Naive B cell (primary cell): ENCODE measurements around the gene PDE6C. TPM values are rescaled to one million over a fixed set of nuclear protein-coding genes. Genes with fewer than 3 reads are reported as not detected.
A peak's percentile ranks its signal among the peaks of the same experiment; 100 is the strongest.

Experiments
- ATAC-seq, 2 donors: fragments of 150-1000 bp; cut with Tn5 transposase; 2 replicates each; pipeline ENCODE4 v1.10.0; 2021; ENCODE audit warnings: low read depth in 2 of 2, mild to moderate bottlenecking in 2 of 2, moderate library complexity in 2 of 2
- DNase-seq: peaks from one replicate; pipeline ENCODE4 v3.0.0; 2022
- H3K27ac Mint-ChIP-seq, 6 donors: one replicate each; pipeline ENCODE4 v1.8.0; 2020 to 2022; ENCODE audit warnings: mild to moderate bottlenecking in 6 of 6, mixed read lengths in 6 of 6, moderate library complexity in 5 of 6, inconsistent platforms in 2 of 6
- H3K27me3 Mint-ChIP-seq, 3 donors: one replicate each; pipeline ENCODE4 v1.8.0; 2021 to 2022; ENCODE audit warnings: mixed read lengths in 3 of 3, mild to moderate bottlenecking in 1 of 3
- H3K36me3 Mint-ChIP-seq, 2 donors: one replicate each; pipeline ENCODE4 v1.8.0; 2020 to 2022; ENCODE audit warnings: mixed read lengths in 2 of 2, inconsistent platforms in 1 of 2, mild to moderate bottlenecking in 1 of 2
- H3K4me1 Mint-ChIP-seq, 3 donors: one replicate each; pipeline ENCODE4 v1.8.0; 2020 to 2022; ENCODE audit warnings: mixed read lengths in 3 of 3, inconsistent platforms in 1 of 3, mild to moderate bottlenecking in 1 of 3, moderate library complexity in 1 of 3
- H3K4me3 Mint-ChIP-seq, 8 donors: one replicate each; pipeline ENCODE4 v1.8.0; 2020 to 2022; ENCODE audit warnings: mild to moderate bottlenecking in 8 of 8, mixed read lengths in 8 of 8, moderate library complexity in 8 of 8, inconsistent platforms in 2 of 8
- H3K9me3 Mint-ChIP-seq, 7 donors: one replicate each; pipeline ENCODE4 v1.8.0; 2020 to 2022; ENCODE audit warnings: mixed read lengths in 7 of 7, mild to moderate bottlenecking in 5 of 7, inconsistent platforms in 2 of 7, moderate library complexity in 1 of 7
- polyA plus RNA-seq, 6 donors: library from polyadenylated mRNA; unstranded; fragments of 300-500 nt; fragmentation: Illumina TruSeq; gene quantifications; one replicate each; pipeline ENCODE4 v1.2.3, GENCODE V29; 2021; ENCODE audit warnings: low read depth in 6 of 6

The PDE6C gene
- polyA plus RNA-seq, result not detected

GRCh38 chr10:93612311-93612710 lies at the start of gene PDE6C:
Gene PDE6C (plus strand): TSS chr10:93612537. CDS start chr10:93612726, 189 bp downstream.
- DNase-seq (no peak), ATAC-seq (no peak)
- no peak within 1 kb of the TSS for H3K4me3 Mint-ChIP-seq
- peaks cover 5 to 11% (median 9%) of the 10 kb centered on the region in 3 donors for H3K4me1 Mint-ChIP-seq
- H3K27ac Mint-ChIP-seq, result peak within 1 kb of the TSS in 1 of 6 donors; percentile 34
- H3K27me3 Mint-ChIP-seq, result peaks cover 7 to 10% (median 8%) of the 10 kb centered on the region in 3 donors
- H3K9me3 Mint-ChIP-seq, result peaks cover 1 to 18% (median 5%) of the 10 kb centered on the region in 7 donors
- no peaks in the 10 kb centered on the region for H3K36me3 Mint-ChIP-seq

DNA sequence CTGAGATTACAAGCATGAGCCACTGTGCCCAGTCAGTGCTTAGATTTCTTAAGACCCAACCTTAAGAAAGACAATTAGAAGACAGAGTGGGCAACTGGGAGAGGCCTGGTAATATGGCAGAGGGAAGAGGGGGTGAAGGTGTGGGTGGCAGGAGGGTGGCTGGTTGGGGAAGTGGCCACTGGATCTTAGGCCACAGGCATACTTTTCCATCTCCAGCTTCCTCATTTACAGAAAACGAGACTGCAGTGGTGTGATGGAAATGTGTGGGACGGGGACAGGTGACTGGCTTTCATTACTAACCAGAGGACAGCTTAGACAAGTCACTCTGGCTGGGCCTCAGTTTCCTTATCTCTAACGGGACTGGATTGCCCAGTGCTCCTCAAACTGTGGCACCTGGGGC lies 46.9 kb upstream of the PDE6C start:
- peaks cover 0 to 9% (median 7%) of the 10 kb centered on the region in 3 donors for H3K4me1 Mint-ChIP-seq
- peaks cover 49 to 67% (median 65%) of the 10 kb centered on the region in 3 donors for H3K27me3 Mint-ChIP-seq
- ATAC-seq, result no peak
- H3K4me3 Mint-ChIP-seq, result no peak overlapping the region
- no peak for DNase-seq
- no peaks in the 10 kb centered on the region for H3K36me3 Mint-ChIP-seq
- no peak overlapping the region for H3K27ac Mint-ChIP-seq
- no peaks in the 10 kb centered on the region for H3K9me3 Mint-ChIP-seq

DNA sequence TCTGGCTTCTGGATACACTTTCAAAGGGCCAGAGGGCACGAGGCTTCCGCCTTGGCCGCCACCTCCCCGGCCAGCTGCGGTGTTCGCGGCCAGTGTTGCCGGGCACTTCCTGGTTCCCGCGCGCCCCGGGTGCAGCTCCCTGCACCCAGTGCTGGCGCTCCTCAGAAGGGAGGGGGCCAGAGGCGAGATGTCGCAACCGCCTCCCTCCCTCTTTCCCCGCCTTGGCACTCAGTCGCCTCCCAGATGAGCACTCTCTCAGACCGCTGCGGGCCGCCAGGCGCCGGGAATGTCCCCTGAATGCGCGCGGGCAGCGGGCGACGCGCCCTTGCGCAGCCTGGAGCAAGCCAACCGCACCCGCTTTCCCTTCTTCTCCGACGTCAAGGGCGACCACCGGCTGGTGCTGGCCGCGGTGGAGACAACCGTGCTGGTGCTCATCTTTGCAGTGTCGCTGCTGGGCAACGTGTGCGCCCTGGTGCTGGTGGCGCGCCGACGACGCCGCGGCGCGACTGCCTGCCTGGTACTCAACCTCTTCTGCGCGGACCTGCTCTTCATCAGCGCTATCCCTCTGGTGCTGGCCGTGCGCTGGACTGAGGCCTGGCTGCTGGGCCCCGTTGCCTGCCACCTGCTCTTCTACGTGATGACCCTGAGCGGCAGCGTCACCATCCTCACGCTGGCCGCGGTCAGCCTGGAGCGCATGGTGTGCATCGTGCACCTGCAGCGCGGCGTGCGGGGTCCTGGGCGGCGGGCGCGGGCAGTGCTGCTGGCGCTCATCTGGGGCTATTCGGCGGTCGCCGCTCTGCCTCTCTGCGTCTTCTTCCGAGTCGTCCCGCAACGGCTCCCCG lies 45.7 kb upstream of the PDE6C start, which contains the start of gene FFAR4:
FFAR4 (plus strand) TSS at position 231 of the 842 bp plus-strand sequence; CDS start at position 287, 56 bp downstream.
- Mint-ChIP-seq H3K27me3 (peaks cover 56 to 74% (median 62%) of the 10 kb centered on the region in 3 donors), H3K27ac (no peak within 1 kb of the TSS), H3K4me3 (peak within 1 kb of the TSS in 1 of 8 donors; percentile 56), H3K4me1 (peaks cover 0 to 9% (median 7%) of the 10 kb centered on the region in 3 donors), H3K36me3 (no peaks in the 10 kb centered on the region), H3K9me3 (no peaks in the 10 kb centered on the region)
- ATAC-seq (no peak), DNase-seq (no peak)

- H3K27ac Mint-ChIP-seq, result no peak overlapping the region
- peaks cover 57 to 79% (median 65%) of the 10 kb centered on the region in 3 donors for H3K27me3 Mint-ChIP-seq
- peaks cover 3 to 9% (median 7%) of the 10 kb centered on the region in 3 donors for H3K4me1 Mint-ChIP-seq
- no peaks in the 10 kb centered on the region for H3K9me3 Mint-ChIP-seq
- DNase-seq (no peak), ATAC-seq (no peak)
- no peaks in the 10 kb centered on the region for H3K36me3 Mint-ChIP-seq
- H3K4me3 Mint-ChIP-seq, result peak overlapping the region in 1 of 8 donors; percentile 56
These were observed 44.8 kb upstream of the PDE6C start for GRCh38 chr10:93567277-93568104.

DNA sequence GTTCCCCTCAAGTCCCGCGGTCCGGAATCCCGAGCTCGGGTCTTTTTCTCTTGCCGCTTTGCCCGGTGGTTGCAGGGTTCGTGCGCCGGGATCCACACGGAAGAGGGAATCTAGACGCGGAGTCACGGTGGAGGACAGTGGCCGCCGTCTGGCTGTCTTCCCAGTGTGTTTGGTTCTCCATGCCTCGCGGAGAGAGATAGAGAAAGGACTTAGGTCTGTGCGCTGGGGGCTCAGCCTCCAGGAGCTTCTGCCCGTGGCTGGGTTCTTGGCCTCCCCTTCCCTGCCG lies 44.3 kb upstream of the PDE6C start:
- no peak for ATAC-seq
- Mint-ChIP-seq H3K27me3 (peaks cover 57 to 84% (median 70%) of the 10 kb centered on the region in 3 donors), H3K36me3 (no peaks in the 10 kb centered on the region)

DNA sequence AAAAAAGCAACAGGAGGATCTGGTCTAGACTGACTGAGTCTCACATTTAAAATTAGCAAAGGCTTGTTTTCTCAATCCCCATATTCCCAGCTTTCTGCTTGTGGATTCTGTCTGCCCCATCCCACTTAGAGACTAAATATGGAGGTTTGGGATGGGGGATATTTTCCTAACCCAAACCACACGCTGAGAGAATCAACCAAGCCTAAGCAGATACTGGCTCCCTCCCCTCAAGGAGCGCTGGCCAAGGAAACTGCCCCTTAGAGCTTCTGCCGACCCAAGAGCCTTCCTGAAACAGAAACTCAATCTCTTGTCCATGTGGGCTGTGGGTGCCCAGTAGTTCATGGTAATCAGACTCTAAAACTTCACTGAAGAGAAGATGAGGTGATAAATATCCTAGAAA lies 42.0 kb upstream of the PDE6C start:
- H3K27ac Mint-ChIP-seq, result no peak overlapping the region
- peaks cover 63 to 91% (median 72%) of the 10 kb centered on the region in 3 donors for H3K27me3 Mint-ChIP-seq

More for the DNA sequence above, 44.3 kb upstream of the PDE6C start:
- H3K9me3 Mint-ChIP-seq, result no peaks in the 10 kb centered on the region
- H3K4me3 Mint-ChIP-seq, result no peak overlapping the region
- H3K4me1 Mint-ChIP-seq, result peaks cover 5 to 9% (median 7%) of the 10 kb centered on the region in 3 donors
- no peak overlapping the region for H3K27ac Mint-ChIP-seq
- no peak for DNase-seq

GRCh38 chr10:93572606-93573005 lies 39.7 kb upstream of the PDE6C start:
- peaks cover 0 to 9% (median 0%) of the 10 kb centered on the region in 3 donors for H3K4me1 Mint-ChIP-seq
- H3K27me3 Mint-ChIP-seq, result peaks cover 51 to 71% (median 60%) of the 10 kb centered on the region in 3 donors
- H3K9me3 Mint-ChIP-seq, result peaks cover 0 to under 1% (median 0%) of the 10 kb centered on the region in 7 donors
- H3K36me3 Mint-ChIP-seq, result no peaks in the 10 kb centered on the region
- H3K27ac Mint-ChIP-seq, result peak overlapping the region in 1 of 6 donors; percentile 48
- DNase-seq (no peak), ATAC-seq (no peak)
- H3K4me3 Mint-ChIP-seq, result no peak overlapping the region

More for the DNA sequence above, 42.0 kb upstream of the PDE6C start:
- Mint-ChIP-seq H3K9me3 (no peaks in the 10 kb centered on the region), H3K4me3 (no peak overlapping the region), H3K36me3 (no peaks in the 10 kb centered on the region), H3K4me1 (peaks cover 7 to 9% (median 9%) of the 10 kb centered on the region in 3 donors)
- ATAC-seq, result no peak
- no peak for DNase-seq

DNA sequence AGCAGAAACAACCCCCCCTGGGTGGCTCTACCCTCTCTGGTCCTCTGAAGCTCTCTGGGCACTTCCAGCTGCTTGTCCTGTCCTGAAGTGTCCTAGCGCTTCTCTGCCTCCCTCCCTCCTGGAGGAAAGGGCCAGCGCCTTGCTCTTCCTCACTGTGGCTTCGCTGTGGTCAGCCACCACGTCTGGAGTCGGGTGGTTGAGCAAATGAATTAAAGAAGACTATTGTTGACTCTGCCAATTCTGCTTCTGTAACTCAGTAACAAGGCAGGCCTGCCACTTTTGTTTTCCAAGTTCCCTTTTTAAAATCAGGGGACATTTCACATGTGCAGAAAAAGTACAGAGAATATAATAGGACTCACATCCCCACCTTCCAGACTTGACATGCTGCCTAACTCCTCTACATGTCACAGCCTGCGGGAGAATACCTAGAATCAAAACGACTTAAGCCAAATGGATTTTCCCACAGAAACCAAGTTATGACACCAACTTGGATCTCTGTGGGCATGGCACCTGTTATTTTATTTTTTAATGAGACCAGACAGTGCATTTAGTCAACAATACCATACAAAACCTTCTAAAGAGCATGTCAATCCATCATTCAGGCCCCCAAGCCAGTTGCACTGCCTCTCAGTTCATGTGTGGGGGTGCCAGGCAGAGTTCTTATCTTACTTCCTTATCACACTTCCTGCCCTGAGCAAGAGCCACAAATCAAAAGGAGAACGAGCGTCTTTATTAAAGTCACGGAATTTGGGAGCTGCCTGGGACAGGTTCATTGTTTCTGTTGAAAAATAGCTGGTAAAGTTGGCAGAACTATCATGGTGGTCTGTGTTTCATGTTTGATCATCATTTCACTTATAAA lies 39.1 kb upstream of the PDE6C start:
- Mint-ChIP-seq H3K9me3 (peaks cover 0 to 4% (median 0%) of the 10 kb centered on the region in 7 donors), H3K4me3 (no peak overlapping the region), H3K27me3 (peaks cover 50 to 64% (median 60%) of the 10 kb centered on the region in 3 donors), H3K27ac (no peak overlapping the region), H3K36me3 (no peaks in the 10 kb centered on the region), H3K4me1 (peaks cover 0 to 9% (median 0%) of the 10 kb centered on the region in 3 donors)
- DNase-seq (no peak), ATAC-seq (no peak)

- H3K4me3 Mint-ChIP-seq, result no peak overlapping the region
- H3K27me3 Mint-ChIP-seq, result peaks cover 44 to 61% (median 59%) of the 10 kb centered on the region in 3 donors
These were observed 38.4 kb upstream of the PDE6C start for GRCh38 chr10:93573924-93574323.

DNA sequence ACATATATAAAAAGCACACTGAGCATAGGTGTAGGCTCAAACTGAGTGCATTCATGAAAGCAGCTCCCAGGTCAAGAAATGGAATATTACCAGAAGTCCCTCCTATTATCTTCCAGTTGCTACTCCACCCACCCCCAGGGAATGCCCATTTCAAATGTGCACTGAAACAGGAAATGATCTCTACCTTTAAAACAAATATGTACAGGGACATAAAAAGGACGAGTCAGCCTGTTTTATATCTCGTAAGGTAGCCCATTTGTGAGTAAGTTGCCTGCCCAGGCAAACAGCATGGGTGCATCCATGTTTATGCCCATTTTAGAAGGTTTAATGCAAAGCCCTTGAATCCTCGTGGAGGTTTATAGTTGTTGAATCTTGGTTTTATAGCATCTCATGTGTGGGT lies 35.4 kb upstream of the PDE6C start:
- H3K27ac Mint-ChIP-seq, result no peak overlapping the region
- peaks cover 0 to 9% (median 0%) of the 10 kb centered on the region in 3 donors for H3K4me1 Mint-ChIP-seq
- H3K9me3 Mint-ChIP-seq, result peaks cover 11 to 25% (median 16%) of the 10 kb centered on the region in 7 donors
- no peak overlapping the region for H3K4me3 Mint-ChIP-seq
- H3K27me3 Mint-ChIP-seq, result peaks cover 20 to 47% (median 46%) of the 10 kb centered on the region in 3 donors
- H3K36me3 Mint-ChIP-seq, result peaks cover 9 to 16% of the 10 kb centered on the region in 2 donors
- DNase-seq (no peak), ATAC-seq (no peak)

More at GRCh38 chr10:93573924-93574323, 38.4 kb upstream of the PDE6C start:
- ATAC-seq (no peak), DNase-seq (no peak)
- peaks cover 0 to 4% (median 0%) of the 10 kb centered on the region in 7 donors for H3K9me3 Mint-ChIP-seq
- no peak overlapping the region for H3K27ac Mint-ChIP-seq
- peaks cover 0 to 9% (median 0%) of the 10 kb centered on the region in 3 donors for H3K4me1 Mint-ChIP-seq
- no peaks in the 10 kb centered on the region for H3K36me3 Mint-ChIP-seq

DNA sequence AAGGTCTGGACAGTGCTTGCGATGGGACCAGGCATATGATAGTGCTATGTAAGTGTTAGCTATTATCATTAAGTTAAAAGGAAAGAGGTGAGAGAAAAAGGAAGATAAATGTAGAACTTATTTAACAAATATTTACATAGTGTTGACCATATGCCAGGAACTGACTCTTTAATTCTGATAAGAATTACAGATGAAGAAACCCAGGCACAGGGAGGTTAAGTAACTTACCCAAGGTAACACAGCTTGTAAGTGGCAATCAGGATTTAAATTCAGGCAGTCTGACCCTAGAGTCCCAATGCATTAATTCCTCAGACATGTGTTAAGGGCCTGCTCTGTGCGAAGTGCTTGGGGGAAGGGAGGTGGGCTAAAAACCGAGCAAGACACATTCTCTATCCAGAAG lies 34.8 kb upstream of the PDE6C start:
- no peak overlapping the region for H3K27ac Mint-ChIP-seq
- H3K36me3 Mint-ChIP-seq, result peaks cover 9 to 16% of the 10 kb centered on the region in 2 donors
- H3K4me1 Mint-ChIP-seq, result peaks cover 0 to 6% (median 0%) of the 10 kb centered on the region in 3 donors
- no peak for ATAC-seq
- no peak for DNase-seq
- H3K4me3 Mint-ChIP-seq, result no peak overlapping the region
- H3K9me3 Mint-ChIP-seq, result peaks cover 11 to 25% (median 16%) of the 10 kb centered on the region in 7 donors
- H3K27me3 Mint-ChIP-seq, result peaks cover 20 to 41% (median 41%) of the 10 kb centered on the region in 3 donors

GRCh38 chr10:93579089-93579488 lies 33.2 kb upstream of the PDE6C start:
- no peaks in the 10 kb centered on the region for H3K4me1 Mint-ChIP-seq
- H3K27me3 Mint-ChIP-seq, result peaks cover 12 to 29% (median 26%) of the 10 kb centered on the region in 3 donors
- ATAC-seq (no peak), DNase-seq (no peak)
- H3K4me3 Mint-ChIP-seq, result peak overlapping the region in 1 of 8 donors; percentile 23
- no peak overlapping the region for H3K27ac Mint-ChIP-seq
- peaks cover 9 to 16% of the 10 kb centered on the region in 2 donors for H3K36me3 Mint-ChIP-seq
- peaks cover 11 to 25% (median 16%) of the 10 kb centered on the region in 7 donors for H3K9me3 Mint-ChIP-seq
